Midbrain (tissue), 1 donor: ENCODE measurements around the gene AARS2.
"Not testable (repeated sequence)": the region's sequence is repeated elsewhere in the genome, so short reads cannot be mapped to it uniquely, and the experiment has no call there.

Source experiments
- DNase-seq: peaks from one replicate; lab custom pipeline; 2025; lab: John Stamatoyannopoulos, UW

AARS2 gene

DNA sequence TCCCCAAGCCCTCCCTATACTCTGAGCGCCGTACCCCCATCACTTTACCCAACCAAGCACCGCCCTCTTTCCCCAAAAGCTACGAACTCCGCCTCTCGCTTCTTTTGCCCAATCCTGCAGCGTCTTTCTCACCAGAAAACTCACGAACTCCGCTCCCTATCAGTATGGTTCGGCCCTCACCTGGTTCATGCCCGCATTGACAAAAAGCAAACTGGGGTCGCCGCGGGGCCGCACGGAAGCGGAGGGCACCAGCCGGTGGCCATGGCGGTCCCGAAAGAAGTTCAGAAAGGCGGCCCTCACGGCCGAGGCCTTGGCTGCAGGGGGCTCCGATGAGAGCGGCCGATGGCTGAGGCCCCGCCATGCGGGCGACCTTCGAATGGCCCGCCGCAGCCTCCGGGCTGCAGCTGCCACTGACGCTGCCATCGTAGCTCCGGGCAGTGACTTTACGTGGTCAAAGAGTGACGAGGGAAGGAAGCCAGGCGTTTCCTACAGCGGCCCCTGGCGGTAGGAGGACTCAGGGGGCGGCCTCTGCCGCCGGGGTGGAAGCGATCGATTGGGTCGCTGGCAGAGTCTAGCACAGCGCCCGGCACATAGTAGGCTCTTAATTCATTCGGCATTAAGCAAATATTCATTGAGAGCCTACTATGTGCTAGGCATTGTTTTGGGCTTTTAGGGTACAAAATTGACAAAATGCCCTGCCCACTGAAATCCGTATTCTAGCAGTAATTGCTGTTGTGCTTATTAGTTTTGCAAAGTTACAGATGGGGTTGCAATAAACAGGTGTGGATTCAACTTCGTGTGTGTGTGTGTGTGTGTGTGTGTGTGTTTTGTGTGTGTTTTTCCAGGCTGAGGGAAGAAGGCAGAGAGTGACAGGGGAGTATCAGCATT, at the start of gene AARS2:
Gene AARS2, minus strand, starts transcription at position 447 of the 888 bp plus-strand sequence. Its CDS starts 24 bp downstream, at position 423.
- DNase-seq: peak; percentile 88

DNA sequence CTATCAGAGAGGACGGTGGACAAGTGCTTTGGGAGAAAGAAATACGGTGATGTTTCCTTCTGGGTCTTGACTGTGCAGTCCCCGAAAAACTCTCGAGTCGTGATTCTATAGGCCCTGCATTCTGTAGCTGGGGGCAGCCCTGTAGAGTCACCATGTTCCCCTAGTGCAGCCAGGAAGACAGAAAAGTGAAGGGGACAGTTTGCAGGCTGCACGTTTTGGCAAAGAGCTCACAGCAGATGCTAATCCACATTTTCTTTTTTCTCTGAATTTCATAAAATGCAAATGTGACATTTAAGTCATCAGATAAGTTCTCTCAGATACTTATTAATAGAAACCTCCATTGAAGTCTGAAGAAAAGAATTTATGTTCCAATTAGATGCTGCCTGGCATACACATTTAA, 48.8 kb upstream of the AARS2 start:
- DNase-seq: no peak

DNA sequence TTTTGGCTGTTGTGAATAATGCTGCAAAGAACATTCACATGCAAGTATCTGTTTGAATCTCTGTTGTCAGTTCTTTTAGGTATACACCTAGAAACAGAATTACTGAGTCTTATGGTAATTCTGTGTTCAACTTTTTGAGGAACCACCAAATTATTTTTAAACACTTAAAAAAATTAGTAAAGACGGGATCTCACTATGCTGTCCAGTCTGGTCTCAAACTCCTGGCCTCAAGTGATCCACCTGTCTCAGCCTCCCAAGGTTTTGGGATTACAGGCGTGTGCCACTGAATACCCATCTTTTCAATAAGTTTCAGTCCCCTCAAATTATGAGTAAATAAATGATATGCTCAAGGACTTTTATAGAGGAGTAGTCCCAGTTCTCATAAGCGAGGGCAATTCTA, 46.8 kb upstream of the AARS2 start:
- no peak for DNase-seq

DNA sequence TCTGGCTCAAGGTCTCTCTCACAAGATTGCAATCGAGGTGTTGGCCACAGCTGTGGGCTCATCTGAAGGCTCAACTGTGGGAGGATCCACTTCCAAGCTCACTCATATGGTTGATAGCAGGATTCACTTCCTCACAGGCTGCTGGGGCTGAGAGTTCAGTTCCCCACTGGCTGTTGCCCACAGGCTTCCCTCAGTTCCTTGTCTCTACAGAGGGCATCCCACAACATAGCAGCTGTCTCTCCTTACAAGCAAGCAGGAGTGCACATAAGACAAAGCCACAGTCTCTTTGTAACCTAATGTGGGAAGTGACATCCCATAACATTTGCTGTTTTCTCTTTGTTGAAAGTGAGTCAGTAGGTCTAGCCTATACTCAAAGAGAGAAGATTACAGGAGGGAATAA, 43.3 kb upstream of the AARS2 start:
- DNase-seq: no peak

DNA sequence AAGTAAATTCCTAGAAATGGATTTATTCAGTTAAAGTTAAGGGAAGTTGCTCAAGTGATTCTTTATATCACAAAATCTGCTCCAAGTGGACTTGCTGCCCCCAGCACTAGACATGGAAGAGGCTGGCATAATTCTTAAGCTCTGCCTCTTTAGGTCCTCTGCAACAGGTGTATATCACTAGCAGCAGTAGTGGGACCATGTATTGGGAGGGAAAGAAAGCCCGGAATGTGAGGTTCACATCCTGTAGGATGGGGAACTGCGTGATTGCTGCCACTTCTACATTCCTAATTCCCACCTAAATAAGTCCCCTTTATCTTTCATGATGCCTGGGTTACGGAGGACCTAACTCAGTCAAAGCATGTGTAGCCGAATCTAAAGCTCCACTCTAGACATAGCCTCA, 42.5 kb upstream of the AARS2 start:
- no peak for DNase-seq

DNA sequence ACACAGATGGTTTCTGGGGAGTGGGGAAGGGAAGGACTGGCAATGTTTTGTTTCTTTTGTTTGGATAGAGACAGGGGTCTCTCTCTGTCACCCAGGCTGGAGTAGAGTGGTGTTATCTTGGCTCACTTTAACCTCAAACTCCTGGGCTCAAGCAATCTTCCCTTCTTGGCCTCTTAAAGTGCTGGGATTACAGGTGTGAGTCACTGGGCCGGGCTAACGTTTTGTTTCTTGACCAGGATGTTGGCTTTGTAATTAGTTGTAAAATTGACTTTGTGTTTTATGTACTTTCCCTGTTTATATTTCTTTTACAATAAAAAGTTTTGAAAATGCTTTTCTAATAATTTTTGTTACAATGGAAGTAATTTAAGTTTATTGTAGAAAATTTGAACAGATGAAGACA, 40.2 kb upstream of the AARS2 start:
- no peak for DNase-seq

DNA sequence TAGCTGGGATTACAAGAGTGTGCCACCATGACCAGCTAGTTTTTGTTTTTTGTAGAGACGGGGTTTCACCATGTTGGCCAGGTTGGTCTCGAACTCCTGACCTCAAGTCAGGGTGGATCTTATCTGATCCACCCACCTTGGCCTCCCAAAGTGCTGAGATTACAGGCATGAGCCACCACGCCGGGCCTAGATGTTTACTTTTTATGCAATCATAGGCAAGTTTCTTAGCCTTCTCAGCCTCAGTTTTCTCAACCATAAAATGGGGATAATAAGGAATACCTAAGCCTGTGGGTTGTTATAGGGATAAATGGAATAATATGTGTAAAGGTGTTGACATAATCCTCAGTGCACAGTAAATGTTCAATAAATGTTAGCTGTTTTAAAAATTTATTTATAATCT, 39.1 kb upstream of the AARS2 start:
- no peak for DNase-seq

DNA sequence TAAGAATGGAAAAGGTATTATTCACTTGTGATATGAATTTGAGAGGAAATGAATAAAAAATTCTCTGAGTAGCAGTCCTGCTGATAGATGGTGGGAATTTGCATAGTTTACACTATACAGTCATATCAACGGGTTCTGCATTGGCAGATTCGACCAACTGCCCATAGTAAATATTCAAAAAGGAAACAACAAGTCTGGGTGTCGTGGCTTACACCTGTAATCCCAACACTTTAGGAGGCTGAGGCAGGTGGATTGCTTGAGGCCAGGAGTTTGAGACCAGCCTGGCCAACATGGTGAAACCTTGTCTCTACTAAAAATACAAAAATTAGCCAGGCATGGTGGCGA, 37.5 kb upstream of the AARS2 start:
- not testable (repeated sequence) for DNase-seq

DNA sequence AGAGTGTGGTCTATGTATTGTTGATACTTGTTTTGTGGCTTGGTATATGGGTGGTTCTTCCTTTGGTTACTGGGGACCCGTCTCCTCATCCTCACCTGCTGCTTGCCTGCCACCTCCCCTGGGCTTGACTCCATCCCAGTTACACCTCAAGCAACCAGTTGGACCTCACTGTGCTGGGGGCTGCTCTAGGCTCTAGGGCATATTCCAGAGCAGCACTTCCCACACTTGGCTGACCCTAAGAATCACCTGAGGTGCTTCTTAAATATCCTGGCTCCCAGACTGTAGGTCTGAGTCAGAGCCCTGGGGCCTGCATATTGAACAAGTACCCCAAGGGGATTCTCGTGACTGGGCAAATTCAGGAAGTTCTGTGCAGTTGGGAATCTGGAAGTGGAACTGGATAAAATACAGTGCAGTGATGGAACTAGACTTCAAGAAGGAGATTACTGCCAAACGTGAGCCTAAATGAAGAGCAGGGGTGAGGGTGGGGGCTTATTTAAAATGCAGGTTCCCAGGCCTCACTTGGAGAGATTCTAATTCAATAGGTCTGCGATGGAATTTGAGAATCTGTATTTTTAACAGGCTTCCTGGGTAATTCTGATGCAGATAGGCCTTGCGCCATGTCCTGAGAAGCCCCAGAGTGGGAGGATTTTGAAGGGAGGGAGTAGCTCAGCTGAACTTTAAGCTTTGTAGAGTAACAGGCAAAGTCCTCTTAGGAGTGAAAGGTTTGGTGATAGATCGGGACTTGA, 36.9 kb upstream of the AARS2 start:
- DNase-seq: no peak

DNA sequence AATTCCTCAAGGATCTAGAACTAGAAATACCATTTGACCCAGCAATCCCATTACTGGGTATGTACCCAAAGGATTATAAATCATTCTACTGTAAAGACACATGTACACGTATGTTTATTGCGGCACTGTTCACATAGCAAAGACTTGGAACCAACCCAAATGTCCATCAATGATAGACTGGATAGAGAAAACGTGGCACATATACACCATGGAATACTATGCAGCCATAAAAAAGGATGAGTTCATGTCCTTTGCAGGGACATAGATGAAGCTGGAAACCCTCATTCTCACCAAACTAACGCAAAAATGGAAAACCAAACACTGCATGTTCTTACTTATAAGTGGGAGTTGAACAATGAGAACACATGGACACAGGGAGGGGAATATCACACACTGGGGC, 33.7 kb upstream of the AARS2 start:
- DNase-seq: not testable (repeated sequence)

DNA sequence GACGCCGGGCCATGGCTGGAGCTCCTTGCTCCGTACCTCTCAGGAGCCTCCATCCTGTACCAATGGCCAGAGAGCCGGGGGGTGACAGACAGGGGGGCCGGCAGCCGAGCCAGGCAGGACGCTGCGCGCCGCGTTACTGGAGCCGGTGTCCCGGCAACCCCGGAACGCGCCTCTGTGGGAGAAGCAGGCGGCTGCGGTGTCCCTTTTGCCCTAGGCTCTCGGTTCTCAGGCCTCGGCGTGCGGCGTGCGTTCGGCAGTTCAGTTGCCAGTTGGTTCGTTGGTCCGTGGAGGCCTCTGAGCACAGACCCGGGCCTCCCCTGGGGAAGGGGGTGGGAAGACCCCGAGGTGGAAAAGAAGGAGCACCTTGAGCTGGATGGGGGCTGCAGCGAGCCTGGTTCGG, 29.3 kb upstream of the AARS2 start, which contains the start of gene SPATS1:
Gene SPATS1, plus strand, starts transcription at position 162 of the 400 bp plus-strand sequence. CDS start 446 bp downstream, outside the sequence.
- DNase-seq: peak; percentile 15

DNA sequence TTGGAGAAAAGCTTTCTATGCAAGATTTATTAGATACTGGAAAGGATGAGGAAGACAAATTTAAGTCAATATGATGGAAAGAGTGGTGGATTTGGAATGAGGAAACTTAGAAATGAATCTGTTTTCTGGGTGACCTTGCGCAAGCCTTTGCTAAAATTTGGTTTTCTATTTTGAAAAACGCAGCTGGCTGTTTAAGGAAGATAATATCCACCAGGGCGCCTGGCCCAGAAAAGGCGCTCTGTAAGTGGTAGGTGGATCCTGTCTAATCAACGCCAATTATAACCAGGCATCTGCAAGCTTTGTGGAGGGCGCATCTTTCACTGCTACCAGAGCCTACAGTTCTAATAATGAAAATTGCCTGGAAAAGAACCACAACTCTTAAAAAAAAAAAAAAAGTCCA, 28.9 kb upstream of the AARS2 start:
- no peak for DNase-seq

DNA sequence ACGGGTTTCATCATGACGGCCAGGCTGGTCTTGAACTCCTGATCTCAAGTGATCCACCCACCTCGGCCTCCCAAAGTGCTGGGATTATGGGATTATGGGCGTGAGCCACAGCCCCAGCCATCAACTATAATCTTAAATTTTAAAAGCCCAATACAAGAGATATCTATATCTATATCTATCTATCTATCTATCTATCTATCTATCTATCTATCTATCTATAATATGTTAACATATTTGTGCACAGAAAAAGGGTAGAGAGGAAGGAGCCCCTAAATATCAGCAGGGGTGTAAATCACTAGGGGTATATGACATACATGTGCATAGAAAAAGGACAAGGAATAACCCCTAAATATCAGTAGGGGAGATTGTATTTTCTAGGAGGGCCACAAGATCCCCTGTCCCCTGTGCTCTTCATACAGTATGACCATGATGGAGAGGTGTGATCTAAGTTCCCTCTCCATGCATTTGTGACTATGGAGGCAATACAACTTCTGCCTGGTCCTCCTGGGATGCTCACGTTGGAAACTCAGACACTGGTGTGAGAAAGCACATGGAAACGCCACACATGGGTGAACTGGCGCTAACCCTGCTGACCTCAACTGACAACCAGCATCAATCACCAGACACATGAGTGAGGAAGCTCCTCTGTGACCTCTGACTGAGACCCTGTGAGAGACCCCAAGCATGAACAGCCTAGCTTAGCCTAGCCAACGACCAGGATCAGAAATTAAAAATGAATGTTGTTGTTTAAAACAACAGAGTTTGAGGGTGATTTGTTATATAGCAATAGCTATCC, 28.1 kb upstream of the AARS2 start:
- DNase-seq: no peak

DNA sequence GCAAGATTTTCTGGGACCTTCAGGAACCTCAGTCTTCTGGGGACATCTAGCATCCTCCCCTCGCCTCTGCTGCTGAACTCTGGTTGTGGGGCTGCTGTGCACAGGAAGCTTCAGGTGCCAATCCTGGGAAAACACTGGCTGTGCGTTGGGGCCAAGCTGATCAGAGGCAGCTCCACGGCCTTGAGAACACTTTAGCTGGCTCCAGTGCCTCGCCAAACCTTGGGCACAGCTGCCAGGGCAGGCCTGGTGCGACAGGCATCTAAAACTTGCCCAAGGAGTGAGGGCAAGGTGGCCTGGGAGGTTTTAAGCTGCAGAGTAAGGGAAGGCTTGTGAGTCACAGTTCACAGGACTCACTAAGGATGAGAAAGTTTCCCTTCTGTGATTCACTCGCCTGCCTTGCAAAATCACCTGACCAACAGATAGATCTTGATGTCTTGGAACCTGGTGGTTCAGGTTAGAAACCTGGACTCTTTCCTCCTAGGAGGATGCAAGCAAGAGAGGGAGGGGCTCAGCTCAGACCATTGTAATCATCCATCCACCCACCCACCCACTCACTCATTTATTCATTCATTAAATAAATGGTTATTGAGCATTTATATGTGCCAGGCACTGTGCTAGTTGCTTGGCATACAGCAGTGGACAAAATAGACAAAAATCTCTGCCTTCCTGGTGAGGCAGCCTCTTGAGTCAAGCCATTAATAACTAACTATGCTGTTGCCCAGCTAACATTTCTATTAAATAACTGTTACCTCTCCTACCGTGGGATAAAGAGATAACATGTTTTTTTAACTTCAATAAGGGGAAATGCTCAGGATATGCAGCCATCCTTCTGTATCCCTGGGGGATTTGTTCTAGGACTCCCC, 26.8 kb upstream of the AARS2 start:
- DNase-seq: no peak

DNA sequence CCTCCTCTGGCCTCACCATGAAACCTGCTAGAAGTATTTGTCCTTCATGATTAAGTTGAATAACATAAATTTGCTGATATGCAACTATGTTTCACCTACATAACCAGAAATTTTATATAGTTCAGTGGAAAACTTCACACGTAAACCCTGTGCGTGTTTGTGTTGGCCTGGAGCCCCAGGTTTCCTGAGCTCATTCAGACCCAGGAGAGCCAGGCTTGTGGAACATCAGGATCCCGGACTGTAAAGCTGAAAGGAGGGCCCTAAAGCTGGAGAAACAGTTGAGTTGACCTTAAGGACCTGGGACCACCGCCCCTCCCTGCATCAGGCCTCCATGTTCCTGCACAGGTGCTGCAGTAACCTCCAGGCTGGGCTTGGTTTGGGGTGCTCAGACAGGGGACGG, 26.2 kb upstream of the AARS2 start:
- DNase-seq: no peak

DNA sequence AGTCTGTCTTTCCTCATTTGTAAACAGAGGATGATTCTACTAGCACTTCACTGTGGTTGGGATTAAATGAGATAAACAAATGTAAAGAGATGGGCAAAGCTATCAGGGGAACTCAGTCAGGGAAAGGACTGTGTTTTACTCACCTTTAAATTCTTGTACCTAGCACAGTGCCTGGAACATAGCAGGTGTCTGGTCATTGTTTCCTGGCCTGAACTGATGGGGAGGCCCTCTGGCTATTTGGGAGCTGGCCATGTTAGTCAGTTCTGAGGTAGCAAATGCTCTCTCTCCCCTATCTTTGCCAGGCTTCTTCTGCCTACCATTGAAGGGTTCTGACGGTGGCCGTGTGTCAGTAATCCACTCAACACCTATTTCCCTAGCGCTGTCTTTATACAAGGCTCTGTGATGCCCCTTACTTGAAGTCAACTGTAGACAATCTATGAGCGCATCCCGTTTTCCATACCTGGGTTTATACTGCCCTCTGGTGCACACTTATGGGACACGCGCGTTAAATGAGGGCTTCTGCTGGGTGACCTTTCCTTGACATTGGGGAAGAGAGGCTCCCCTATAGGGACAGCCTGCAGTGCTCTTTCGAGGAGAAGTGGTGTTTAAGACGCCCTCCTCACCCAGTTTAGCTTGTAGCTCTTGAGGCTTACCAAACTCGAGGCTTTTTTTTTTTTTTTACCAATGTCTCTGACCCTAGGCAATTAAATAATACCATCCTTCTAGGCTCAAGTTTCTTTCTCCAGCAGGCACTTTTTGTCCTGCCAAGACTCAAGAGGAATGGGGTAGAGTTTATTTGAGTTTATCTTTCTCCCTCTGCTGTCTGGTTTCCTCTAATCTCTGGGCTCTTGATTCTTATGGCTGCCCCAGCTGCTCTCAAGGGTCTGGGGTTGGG, 25.3 kb upstream of the AARS2 start:
- peak; percentile 68 for DNase-seq

DNA sequence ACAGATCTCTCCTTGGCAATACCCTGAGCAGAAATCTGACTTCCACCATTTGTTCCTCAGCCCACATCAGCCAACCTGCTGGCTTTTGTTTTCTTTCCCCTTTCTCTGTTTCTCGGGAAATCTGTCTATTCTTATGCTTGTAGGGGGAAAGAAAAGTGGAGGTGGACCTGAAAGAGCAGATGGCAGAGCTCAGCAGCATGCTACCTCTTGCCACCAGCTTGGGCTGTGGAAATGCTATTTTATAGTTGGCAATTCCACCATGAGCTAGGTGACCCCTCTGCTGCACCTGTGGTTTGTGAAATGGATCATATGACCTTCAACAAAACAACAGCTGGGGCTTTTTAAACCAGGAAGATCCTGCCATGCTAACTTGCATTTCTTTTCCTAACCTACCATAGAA, 22.5 kb upstream of the AARS2 start:
- DNase-seq: no peak

DNA sequence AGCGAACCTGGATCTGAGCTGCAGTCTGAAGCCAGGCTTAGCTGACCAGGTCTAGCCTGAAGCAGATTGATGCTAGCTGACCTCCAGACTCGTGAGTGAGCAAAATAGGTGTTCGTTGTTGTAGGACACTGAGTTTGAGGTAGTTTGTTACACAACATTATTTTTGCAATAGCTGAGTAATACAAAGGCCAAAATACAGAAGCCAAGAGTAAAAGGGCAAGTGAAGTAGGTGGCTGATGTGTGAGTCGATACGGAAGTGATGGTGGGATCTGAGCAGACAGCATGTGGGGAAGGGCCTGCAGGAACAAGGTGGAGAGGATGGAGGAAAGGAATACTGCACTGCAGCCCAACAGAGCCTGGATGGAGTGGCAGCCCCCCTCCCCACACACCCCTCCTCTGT, 20.8 kb upstream of the AARS2 start:
- no peak for DNase-seq

DNA sequence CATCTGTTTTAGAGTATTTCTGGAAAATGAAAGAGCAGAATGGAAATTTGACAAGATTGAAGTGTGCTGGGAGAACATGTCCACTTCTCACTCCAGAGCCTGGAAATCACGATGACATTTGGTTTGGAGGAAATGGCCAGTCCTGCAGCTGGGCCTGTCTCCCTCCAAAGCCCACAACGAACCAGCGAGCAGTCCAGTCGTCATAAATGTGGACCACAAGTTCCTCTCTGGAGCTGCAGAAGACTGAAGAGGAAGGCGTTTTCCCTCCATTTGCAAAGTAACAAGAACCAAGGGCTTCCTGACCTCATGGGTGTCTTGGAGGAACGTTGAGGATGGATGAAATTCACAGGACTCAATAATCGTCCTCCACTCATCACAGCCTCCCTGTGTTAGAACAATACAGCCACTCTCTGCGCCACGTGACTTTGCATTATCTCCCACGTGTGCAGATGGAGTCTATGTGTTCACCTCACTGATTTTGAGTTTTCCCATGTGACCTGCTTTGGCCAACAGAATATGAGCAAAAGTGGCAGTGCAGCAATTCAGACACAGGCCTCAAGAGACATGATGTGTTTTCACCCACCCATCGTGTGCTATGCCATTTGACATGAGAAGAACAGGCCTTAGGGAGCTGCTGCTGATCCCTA, 20.2 kb upstream of the AARS2 start:
- no peak for DNase-seq

DNA sequence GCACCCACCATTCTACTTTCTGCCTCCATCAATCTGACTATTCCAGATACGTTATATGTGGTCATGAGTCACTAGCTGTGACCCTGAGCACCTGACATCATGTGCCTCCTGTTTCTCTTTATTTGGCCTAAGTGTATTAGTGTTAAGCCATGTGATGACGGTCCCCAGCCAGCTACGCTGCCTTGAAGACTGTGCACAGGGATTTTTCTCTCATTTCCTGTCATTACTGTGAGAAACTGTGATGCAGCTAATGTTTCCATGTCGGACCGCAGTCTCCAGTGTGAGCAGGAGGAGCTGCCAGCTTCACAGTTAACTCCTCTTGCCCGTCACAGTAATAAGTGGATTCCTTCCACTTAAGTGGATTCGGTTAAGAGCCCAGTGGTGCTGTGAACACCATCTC, 19.4 kb upstream of the AARS2 start:
- DNase-seq: no peak
